GM23338 (cell line): ENCODE measurements around the gene RAX2. TPM values are rescaled to one million over a fixed set of nuclear protein-coding genes. Genes with fewer than 3 reads are reported as not detected.

ENCODE experiments used
- ATAC-seq: fragments of 200-7000 bp; cut with Tn5 transposase; 3 replicates; pipeline ENCODE4 v1.9.1; 2020
- DNase-seq: peaks from one replicate; pipeline ENCODE4 v3.0.0-alpha.2; 2015; ENCODE audit warnings: low spot score
- H2AFZ ChIP-seq: fragments of 200-600 bp; sonication (generic); 2 replicates; pipeline ENCODE4 v1.8.0; 2016; ENCODE audit warnings: antibody characterized with exemption, mild to moderate bottlenecking, moderate library complexity
- H3F3A ChIP-seq: fragments of 200-600 bp; sonication (generic); replicated peaks from 2 replicates; pipeline ENCODE4 v1.8.0; 2017; ENCODE audit warnings: antibody characterized with exemption, mixed run types, low read depth
- H3K27ac ChIP-seq: fragments of 200-600 bp; sonication (generic); 2 replicates; pipeline ENCODE4 v1.6.1; 2016; ENCODE audit warnings: low read depth
- H3K27me3 ChIP-seq: fragments of 200-600 bp; sonication (generic); 2 replicates; pipeline ENCODE4 v1.8.0; 2016; ENCODE audit warnings: mild to moderate bottlenecking, mixed run types, moderate library complexity; ENCODE audit not compliant: insufficient read depth
- H3K36me3 ChIP-seq: fragments of 200-600 bp; sonication (generic); 2 replicates; pipeline ENCODE4 v1.8.0; 2016; ENCODE audit warnings: mild to moderate bottlenecking; ENCODE audit not compliant: insufficient read depth
- H3K4me1 ChIP-seq: fragments of 200-600 bp; sonication (generic); 2 replicates; pipeline ENCODE4 v1.8.0; 2016; ENCODE audit warnings: mild to moderate bottlenecking, moderate library complexity; ENCODE audit not compliant: insufficient read depth
- H3K4me2 ChIP-seq: fragments of 200-600 bp; sonication (generic); 2 replicates; pipeline ENCODE4 v1.7.1; 2017; ENCODE audit warnings: mixed run types
- H3K4me3 ChIP-seq: fragments of 200-600 bp; sonication (generic); 2 replicates; pipeline ENCODE4 v1.6.1; 2016; ENCODE audit warnings: mixed run types
- H3K79me2 ChIP-seq: fragments of 200-600 bp; sonication (generic); replicated peaks from 2 replicates; pipeline ENCODE4 v1.8.0; 2017; ENCODE audit warnings: mild to moderate bottlenecking; ENCODE audit not compliant: insufficient read depth
- H3K9me2 ChIP-seq: fragments of 200-600 bp; sonication (generic); 2 replicates; pipeline ENCODE4 v1.8.0; 2017; ENCODE audit not compliant: insufficient read depth
- H4K20me1 ChIP-seq: fragments of 200-600 bp; sonication (generic); replicated peaks from 2 replicates; pipeline ENCODE4 v1.8.0; 2017; ENCODE audit warnings: mild to moderate bottlenecking; ENCODE audit not compliant: insufficient read depth
- H3K27ac Mint-ChIP-seq: 2 replicates; pipeline ENCODE4 v1.8.0; 2020; ENCODE audit warnings: inconsistent platforms, mild to moderate bottlenecking, moderate library complexity, mixed read lengths
- H3K27me3 Mint-ChIP-seq: 3 replicates; pipeline ENCODE4 v1.8.0; 2022; ENCODE audit warnings: low read depth, mild to moderate bottlenecking, moderate library complexity, mixed read lengths, inconsistent platforms; ENCODE audit not compliant: insufficient read depth, poor library complexity
- H3K36me3 Mint-ChIP-seq: 3 replicates; pipeline ENCODE4 v1.8.0; 2021; ENCODE audit warnings: low read depth, mild to moderate bottlenecking, inconsistent platforms, moderate library complexity, mixed read lengths
- H3K4me1 Mint-ChIP-seq: 3 replicates; pipeline ENCODE4 v1.8.0; 2020; ENCODE audit warnings: mild to moderate bottlenecking, inconsistent platforms, mixed read lengths
- H3K4me3 Mint-ChIP-seq: 3 replicates; pipeline ENCODE4 v1.8.0; 2021; ENCODE audit warnings: moderate library complexity, mild to moderate bottlenecking, inconsistent platforms, mixed read lengths
- H3K9me3 Mint-ChIP-seq: 3 replicates; pipeline ENCODE4 v1.8.0; 2020; ENCODE audit warnings: moderate library complexity, mild to moderate bottlenecking, inconsistent platforms, mixed read lengths
- ETS1 ChIP-seq: IDR thresholded peaks from 2 replicates; pipeline ENCODE4 v1.6.1; 2016; ENCODE audit warnings: antibody characterized with exemption
- EZH2 ChIP-seq: fragments of 200-600 bp; sonication (generic); IDR thresholded peaks from one replicate; pipeline ENCODE4 v1.8.0; 2017; ENCODE audit warnings: antibody characterized with exemption, mild to moderate bottlenecking, low read depth; ENCODE audit not compliant: unreplicated experiment
- JUNB ChIP-seq: IDR thresholded peaks from one replicate; pipeline ENCODE4 v1.6.1; 2016; ENCODE audit warnings: antibody characterized with exemption; ENCODE audit not compliant: unreplicated experiment
- NANOG ChIP-seq: IDR thresholded peaks from 2 replicates; pipeline ENCODE4 v1.6.1; 2016; ENCODE audit warnings: antibody characterized with exemption, borderline replicate concordance
- POLR2AphosphoS5 ChIP-seq: IDR thresholded peaks from 2 replicates; pipeline ENCODE4 v1.6.1; 2016; ENCODE audit warnings: antibody characterized with exemption, low read depth
- STAT1 ChIP-seq: IDR thresholded peaks from one replicate; pipeline ENCODE4 v1.6.1; 2016; ENCODE audit warnings: antibody characterized with exemption; ENCODE audit not compliant: unreplicated experiment
- ZNF114 ChIP-seq: fragments of 250-450 bp; sonication (Bioruptor Pico); IDR thresholded peaks from 2 replicates; pipeline ENCODE4 v1.5.0; 2020; ENCODE audit warnings: mild to moderate bottlenecking, moderate library complexity
- ZNF462 ChIP-seq: fragments of 250-450 bp; sonication (Bioruptor Pico); IDR thresholded peaks from 2 replicates; pipeline ENCODE4 v1.5.0; 2020; ENCODE audit warnings: mild to moderate bottlenecking, moderate library complexity
- polyA plus RNA-seq: library from polyadenylated mRNA; unstranded; fragments of >200 nt; fragmentation: Nextera tagmentation; extraction: Ambion mirVana; gene quantifications from 2 replicates; pipeline ENCODE4 v1.2.1, GENCODE V29; 2016
- total RNA-seq: library from RNA; depleted of rRNA; stranded (reverse); fragments of >200 nt; shearing (Covaris generic); gene quantifications from 2 replicates; pipeline ENCODE4 v1.2.3, GENCODE V29; 2014

RAX2 gene
- total and polyA plus RNA-seq, 2 experiments from 2014 or later: 0.13 TPM; not detected in 1

GRCh38 chr19:3774621-3775373, 2.8 kb upstream of the RAX2 start (continued):
- TF ChIP-seq ZNF462 (CRISPR knock-in tag) (no peak), EZH2 (no peak), ZNF114 (CRISPR knock-in tag) (no peak), JUNB (no peak), STAT1 (no peak)

- DNase-seq (no peak), ATAC-seq (no peak)
- Mint-ChIP-seq H3K4me1 (peaks cover 8% of the 10 kb centered on the region), H3K27me3 (peaks cover 6% of the 10 kb centered on the region), H3K36me3 (peaks cover under 1% of the 10 kb centered on the region; the same call in 2 of the 3 replicates), H3K4me3 (no peak overlapping the region; the same call in 2 of the 3 replicates), H3K27ac (no peak overlapping the region), H3K9me3 (no peaks in the 10 kb centered on the region; the same call in 1 of the 3 replicates)
- Histone ChIP-seq H3K27me3 (no peaks in the 10 kb centered on the region), H2AFZ (no peak overlapping the region), H3K36me3 (no peaks in the 10 kb centered on the region), H3K4me3 (no peak overlapping the region), H3K79me2 (no peaks in the 10 kb centered on the region), H3F3A (0 out of 2 replicates have a peak, but pooled peaks cover 3% of the 10 kb centered on the region), H3K9me2 (no peaks in the 10 kb centered on the region), H4K20me1 (no peaks in the 10 kb centered on the region), H3K27ac (no peak overlapping the region), H3K4me2 (no peak overlapping the region), H3K4me1 (no peaks in the 10 kb centered on the region)
- TF ChIP-seq POLR2AphosphoS5 (no peak), ETS1 (no peak), JUNB (no peak), NANOG (no peak)
Observed at GRCh38 chr19:3773814-3774515, 1.9 kb upstream of the RAX2 start.
